Endothelial cell of umbilical vein (primary cell): Measurements from ENCODE around the gene TWIST2.

Source experiments
- FOS ChIP-seq: IDR thresholded peaks from 2 replicates; pipeline ENCODE4 v1.6.1; 2011; ENCODE audit warnings: mild to moderate bottlenecking, low read length, moderate library complexity, borderline replicate concordance; ENCODE audit not compliant: insufficient read depth
- POLR2A ChIP-seq: IDR thresholded peaks from 2 replicates; pipeline ENCODE4 v1.6.1; 2012; ENCODE audit warnings: low read depth, mild to moderate bottlenecking, control low read depth, low read length
- POLR2AphosphoS5 ChIP-seq: IDR thresholded peaks from 2 replicates; pipeline ENCODE4 v1.6.1; 2012; ENCODE audit warnings: low read depth, mild to moderate bottlenecking, control low read depth, low read length, moderate library complexity; ENCODE audit not compliant: insufficient read depth
- TF ChIP-seq, protein P1 (sequence below), 2 donors: IDR thresholded peaks; 1 replicate in 1 of 2; 2 replicates in 1 of 2; pipeline ENCODE4 v1.5.1; 2011; ENCODE audit warnings: low read length in 2 of 2, mild to moderate bottlenecking in 2 of 2, moderate library complexity in 2 of 2, control low read depth in 1 of 2, inconsistent platforms in 1 of 2, low read depth in 1 of 2; ENCODE audit not compliant: insufficient read depth in 1 of 2; ENCODE audit errors: extremely low read depth in 1 of 2
- TF ChIP-seq, protein P2 (sequence below): IDR thresholded peaks from 2 replicates; pipeline ENCODE4 v1.6.1; 2011; ENCODE audit not compliant: insufficient read depth, insufficient read length

- TF ChIP-seq POLR2A = no peak
- TF ChIP-seq, protein P1, sequence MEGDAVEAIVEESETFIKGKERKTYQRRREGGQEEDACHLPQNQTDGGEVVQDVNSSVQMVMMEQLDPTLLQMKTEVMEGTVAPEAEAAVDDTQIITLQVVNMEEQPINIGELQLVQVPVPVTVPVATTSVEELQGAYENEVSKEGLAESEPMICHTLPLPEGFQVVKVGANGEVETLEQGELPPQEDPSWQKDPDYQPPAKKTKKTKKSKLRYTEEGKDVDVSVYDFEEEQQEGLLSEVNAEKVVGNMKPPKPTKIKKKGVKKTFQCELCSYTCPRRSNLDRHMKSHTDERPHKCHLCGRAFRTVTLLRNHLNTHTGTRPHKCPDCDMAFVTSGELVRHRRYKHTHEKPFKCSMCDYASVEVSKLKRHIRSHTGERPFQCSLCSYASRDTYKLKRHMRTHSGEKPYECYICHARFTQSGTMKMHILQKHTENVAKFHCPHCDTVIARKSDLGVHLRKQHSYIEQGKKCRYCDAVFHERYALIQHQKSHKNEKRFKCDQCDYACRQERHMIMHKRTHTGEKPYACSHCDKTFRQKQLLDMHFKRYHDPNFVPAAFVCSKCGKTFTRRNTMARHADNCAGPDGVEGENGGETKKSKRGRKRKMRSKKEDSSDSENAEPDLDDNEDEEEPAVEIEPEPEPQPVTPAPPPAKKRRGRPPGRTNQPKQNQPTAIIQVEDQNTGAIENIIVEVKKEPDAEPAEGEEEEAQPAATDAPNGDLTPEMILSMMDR (IDR thresholded peaks at IDR 0.05; ENCODE audit: extremely low read depth in 1 of 2, insufficient read depth in 1 of 2, low read depth in 1 of 2, low read length in 2 of 2) = no peak
- TF ChIP-seq POLR2AphosphoS5 = no peak
- TF ChIP-seq FOS = no peak
- TF ChIP-seq, protein P2, sequence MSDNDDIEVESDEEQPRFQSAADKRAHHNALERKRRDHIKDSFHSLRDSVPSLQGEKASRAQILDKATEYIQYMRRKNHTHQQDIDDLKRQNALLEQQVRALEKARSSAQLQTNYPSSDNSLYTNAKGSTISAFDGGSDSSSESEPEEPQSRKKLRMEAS = no peak
Observed at GRCh38 chr2:238838786-238839327, 9.0 kb upstream of the TWIST2 start.
